Daoy (cell line): Measurements from ENCODE around the gene OR10AD1. TPM values are rescaled to one million over a fixed set of nuclear protein-coding genes. Genes with fewer than 3 reads are reported as not detected.
"Not testable (repeated sequence)": the region's sequence is repeated elsewhere in the genome, so short reads cannot be mapped to it uniquely, and the experiment has no call there.

Experiments
- DNase-seq: peaks from one replicate; pipeline ENCODE4 v3.0.0-alpha.2; 2015; ENCODE audit warnings: low read depth
- total RNA-seq: library from RNA; depleted of rRNA; stranded (reverse); fragments of >200 nt; shearing (Covaris generic); gene quantifications from 2 replicates; pipeline ENCODE4 v1.2.3, GENCODE V29; 2014; rRNA removed

OR10AD1 gene, protein sequence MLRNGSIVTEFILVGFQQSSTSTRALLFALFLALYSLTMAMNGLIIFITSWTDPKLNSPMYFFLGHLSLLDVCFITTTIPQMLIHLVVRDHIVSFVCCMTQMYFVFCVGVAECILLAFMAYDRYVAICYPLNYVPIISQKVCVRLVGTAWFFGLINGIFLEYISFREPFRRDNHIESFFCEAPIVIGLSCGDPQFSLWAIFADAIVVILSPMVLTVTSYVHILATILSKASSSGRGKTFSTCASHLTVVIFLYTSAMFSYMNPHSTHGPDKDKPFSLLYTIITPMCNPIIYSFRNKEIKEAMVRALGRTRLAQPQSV
- total RNA-seq, result not detected in 2 replicates

DNA sequence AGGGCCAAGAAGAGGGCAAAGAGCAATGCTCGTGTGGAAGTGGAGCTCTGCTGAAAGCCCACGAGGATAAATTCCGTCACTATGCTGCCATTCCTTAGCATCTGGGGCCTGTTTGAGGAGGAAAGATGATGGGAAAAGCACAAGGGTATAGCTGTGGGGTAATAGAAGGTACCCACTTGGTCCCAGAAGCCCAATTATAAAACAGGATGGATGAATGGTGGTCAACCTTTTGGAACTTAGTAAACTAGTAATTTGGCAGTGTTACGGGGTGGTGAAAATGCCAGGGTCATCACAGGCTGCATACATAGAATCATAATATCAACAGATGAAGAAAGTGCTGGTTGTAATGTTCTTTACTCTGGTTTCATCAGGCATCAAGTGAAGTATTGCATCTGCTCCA is at the start of gene OR10AD1:
Gene OR10AD1, minus strand, starts transcription at position 101 of the 400 bp plus-strand sequence. Its CDS starts 0 bp downstream, at position 101.
- no peak for DNase-seq

GRCh38 chr12:48247181-48247966 is 44.3 kb upstream of the OR10AD1 start:
- DNase-seq, result no peak

DNA sequence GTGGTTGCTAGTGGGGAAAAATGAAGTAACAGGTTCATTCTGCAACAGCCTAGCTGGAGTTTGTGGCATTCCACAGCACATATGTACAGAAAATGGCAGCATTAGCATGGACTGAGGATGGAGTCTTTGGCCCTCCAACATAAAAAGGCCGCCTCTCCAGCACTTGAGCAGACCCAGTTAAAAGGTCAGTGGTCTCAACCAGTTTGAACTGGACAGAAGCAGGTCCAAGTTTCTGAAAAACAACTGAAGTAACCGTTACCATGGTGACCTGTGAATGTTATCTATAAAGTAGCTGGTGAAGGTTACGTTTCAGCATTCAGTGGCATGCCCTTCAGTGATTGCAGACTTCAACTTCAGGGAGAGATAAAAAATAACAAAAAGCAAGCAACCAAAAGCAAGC is 34.1 kb upstream of the OR10AD1 start:
- no peak for DNase-seq

DNA sequence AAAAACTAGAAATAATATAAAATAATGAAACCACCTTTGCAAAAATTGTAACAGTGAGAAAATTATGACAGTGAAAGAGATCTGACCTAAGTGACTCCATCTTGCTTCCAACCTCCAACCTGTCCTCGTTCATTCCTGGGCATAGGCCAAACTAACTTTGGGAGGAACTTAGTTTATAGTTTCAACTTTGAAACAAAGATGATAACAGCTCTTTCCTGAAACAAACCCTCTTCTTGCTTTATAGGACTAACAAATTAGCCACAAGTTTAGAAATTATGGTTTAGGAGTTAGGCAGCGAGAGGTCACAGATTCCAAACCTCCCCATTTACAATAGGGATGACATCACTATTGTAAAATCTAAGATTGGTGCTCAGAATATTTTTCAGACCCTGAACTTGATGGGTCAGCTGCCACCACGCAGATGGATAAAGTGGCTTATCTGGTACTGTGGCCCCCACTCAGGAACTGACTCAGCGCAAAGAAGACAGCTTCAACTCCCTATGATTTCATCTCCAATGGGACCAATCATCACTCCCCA is 32.8 kb upstream of the OR10AD1 start:
- DNase-seq, result no peak

GRCh38 chr12:48231169-48231958 is 28.3 kb upstream of the OR10AD1 start:
- DNase-seq, result not testable (repeated sequence)

GRCh38 chr12:48224533-48224932 is 21.4 kb upstream of the OR10AD1 start:
- not testable (repeated sequence) for DNase-seq

DNA sequence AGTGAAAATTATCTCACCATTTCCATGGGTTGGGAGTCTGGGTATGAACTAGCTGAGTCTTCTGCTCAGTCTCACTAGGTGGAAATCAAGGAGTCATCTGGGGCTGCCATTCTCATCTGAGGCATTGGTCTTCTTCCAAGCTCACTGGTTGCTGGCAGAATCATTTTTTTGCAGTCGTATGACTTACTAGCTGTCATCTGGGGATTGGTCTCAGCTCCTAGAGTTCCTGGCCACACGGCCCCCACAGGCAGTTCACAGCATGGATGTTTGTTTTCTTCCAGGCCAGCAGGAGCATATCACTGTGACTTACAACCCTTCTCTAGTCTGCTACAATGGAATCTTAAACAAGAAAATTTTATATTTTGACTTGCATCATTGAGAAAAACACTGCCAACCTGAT is 18.6 kb upstream of the OR10AD1 start:
- peak; percentile 31 for DNase-seq

GRCh38 chr12:48220701-48221100 is 17.6 kb upstream of the OR10AD1 start:
- DNase-seq, result no peak

- DNase-seq, result no peak
Observed at GRCh38 chr12:48219631-48220030, 16.5 kb upstream of the OR10AD1 start.

- DNase-seq, result no peak
Observed at GRCh38 chr12:48216785-48217184, 13.7 kb upstream of the OR10AD1 start.

DNA sequence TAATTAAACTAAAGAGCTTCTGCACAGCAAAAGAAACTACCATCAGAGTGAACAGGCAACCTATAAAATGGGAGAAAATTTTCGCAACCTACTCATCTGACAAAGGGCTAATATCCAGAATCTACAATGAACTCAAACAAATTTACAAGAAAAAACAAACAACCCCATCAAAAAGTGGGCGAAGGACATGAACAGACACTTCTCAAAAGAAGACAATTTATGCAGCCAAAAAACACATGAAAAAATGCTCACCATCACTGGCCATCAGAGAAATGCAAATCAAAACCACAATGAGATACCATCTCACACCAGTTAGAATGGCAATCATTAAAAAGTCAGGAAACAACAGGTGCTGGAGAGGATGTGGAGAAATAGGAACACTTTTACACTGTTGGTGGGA is 6.4 kb upstream of the OR10AD1 start:
- not testable (repeated sequence) for DNase-seq

GRCh38 chr12:48202766-48203165 is 326 bp downstream of the OR10AD1 start:
- DNase-seq, result no peak

DNA sequence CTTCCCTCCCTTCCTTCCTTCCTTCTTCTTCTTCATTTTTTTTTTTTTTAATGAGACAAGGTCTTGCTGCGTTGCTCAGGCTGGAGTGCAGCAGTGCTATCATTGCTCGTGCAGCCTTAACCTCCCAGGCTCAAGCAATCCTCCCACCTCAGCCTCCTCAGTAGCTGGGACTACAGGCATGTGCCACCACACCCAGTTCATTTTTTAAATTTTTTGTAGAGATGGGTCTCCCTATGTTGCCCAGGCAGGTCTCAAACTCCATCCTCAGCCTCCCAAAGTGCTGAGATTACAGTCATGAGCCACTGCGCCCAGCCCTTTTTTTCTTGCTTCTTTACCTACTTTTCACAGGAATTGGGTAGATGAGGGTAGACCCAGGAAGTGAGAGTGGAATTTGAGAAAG is 1.6 kb downstream of the OR10AD1 start:
- no peak for DNase-seq

DNA sequence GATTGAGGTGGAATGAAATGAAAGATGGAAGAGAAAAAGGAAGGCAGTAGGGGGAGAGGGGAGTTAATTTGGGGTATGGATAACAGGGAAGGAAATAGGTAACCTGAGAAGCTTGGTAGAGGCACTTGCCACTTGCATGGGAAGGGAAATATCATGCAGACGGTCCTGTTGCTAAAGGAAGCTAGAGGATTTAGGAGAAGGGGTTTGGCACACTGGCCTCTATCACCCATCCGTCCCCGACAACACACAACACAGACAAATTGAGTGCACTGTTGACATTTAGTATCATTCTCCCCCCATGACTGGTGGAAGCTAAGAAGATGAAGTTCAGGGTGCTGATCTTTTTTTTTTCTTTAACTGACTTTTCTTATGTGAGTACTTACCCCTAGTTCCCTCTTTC is 2.0 kb downstream of the OR10AD1 start:
- no peak for DNase-seq

GRCh38 chr12:48199774-48200221 is 3.3 kb downstream of the OR10AD1 start:
- DNase-seq, result no peak

- no peak for DNase-seq
Observed at GRCh38 chr12:48198985-48199384, 4.1 kb downstream of the OR10AD1 start.

- DNase-seq, result no peak
Observed at GRCh38 chr12:48198672-48198971, 4.5 kb downstream of the OR10AD1 start.

- DNase-seq, result peak; percentile 92
Observed at GRCh38 chr12:48197971-48198671, 5.0 kb downstream of the OR10AD1 start.

GRCh38 chr12:48197549-48197970 is 5.5 kb downstream of the OR10AD1 start:
- DNase-seq, result peak; percentile 26

DNA sequence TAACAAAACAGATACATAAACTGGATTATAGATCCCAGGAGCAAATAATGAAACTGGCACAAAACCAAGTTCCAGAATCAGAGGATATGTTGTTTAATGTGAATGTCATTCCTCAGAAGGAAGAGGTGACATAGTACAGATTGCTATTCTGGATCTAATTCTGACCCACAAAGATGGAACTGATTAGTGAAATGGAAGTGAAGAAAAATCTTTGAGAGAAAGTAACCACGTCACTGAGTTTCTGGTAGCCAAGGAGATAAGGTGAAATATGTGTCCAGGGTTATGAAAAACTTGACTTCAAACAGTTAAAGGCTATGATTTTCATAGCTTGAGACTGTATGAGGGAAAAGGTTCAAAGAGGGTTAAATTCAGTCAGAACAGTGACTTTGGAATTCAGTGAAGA is 8.3 kb downstream of the OR10AD1 start:
- DNase-seq, result no peak

- DNase-seq, result no peak
Observed at GRCh38 chr12:48193623-48194022, 9.5 kb downstream of the OR10AD1 start.
